HepG2 (cell line): ENCODE data around the gene ATAD3C. TPM values are rescaled to one million over a fixed set of nuclear protein-coding genes. Genes with fewer than 3 reads are reported as not detected.

Source experiments
- ZFP1 ChIP-seq: IDR thresholded peaks from 2 replicates; pipeline ENCODE4 v1.6.1; 2016
- ZFY ChIP-seq: sonication (generic); formaldehyde crosslinking; IDR thresholded peaks from 2 replicates; pipeline ENCODE4 v1.4.0; 2020; ENCODE audit warnings: missing genetic modification reagents
- ZNF556 ChIP-seq: sonication (generic); formaldehyde crosslinking; IDR thresholded peaks from 2 replicates; pipeline ENCODE4 v1.4.0; 2020; ENCODE audit warnings: mild to moderate bottlenecking, missing genetic modification reagents, borderline replicate concordance
- ZNF75D ChIP-seq: sonication (generic); formaldehyde crosslinking; IDR thresholded peaks from 2 replicates; pipeline ENCODE4 v1.8.1; 2023; ENCODE audit warnings: missing genetic modification reagents, mild to moderate bottlenecking, borderline replicate concordance
- polyA plus RNA-seq, 8 experiments: library from polyadenylated mRNA; depleted of rRNA in 3 of 8; stranded (reverse) in 7 of 8; unstranded in 1 of 8; fragments of >200 nt; fragmentation: Illumina TruSeq in 4 of 8; extraction: Trizol in 4 of 8; gene quantifications; 2 replicates each; pipeline versions ENCODE4 v1.2.1 to v1.2.3, GENCODE V29; 2011 to 2016; ENCODE audit warnings: low read depth in 4 of 8, missing spikeins in 1 of 8, mixed read lengths in 1 of 8; ENCODE audit not compliant: insufficient read depth in 1 of 8
- total RNA-seq, 5 experiments: library from RNA; depleted of rRNA; stranded (reverse); fragments of >200 nt; fragmentation: Illumina TruSeq; extraction: Trizol; gene quantifications; 2 replicates each; pipeline ENCODE4 v1.2.3, GENCODE V29; 2016; ENCODE audit warnings: low read depth in 1 of 5
- TF ChIP-seq, protein P1 (sequence below): sonication (generic); formaldehyde crosslinking; IDR thresholded peaks from 2 replicates; pipeline ENCODE4 v1.5.1; 2020; ENCODE audit warnings: mild to moderate bottlenecking, missing genetic modification reagents, moderate library complexity
- TF ChIP-seq, protein P2 (sequence below), 2 experiments: sonication (generic) in 1 of 2; formaldehyde crosslinking in 1 of 2; IDR thresholded peaks; 2 replicates each; pipeline versions ENCODE4 v1.6.1 to v1.9.0; 2014 to 2022; ENCODE audit warnings: antibody characterized with exemption in 1 of 2, borderline replicate concordance in 1 of 2, inconsistent platforms in 1 of 2, low read depth in 1 of 2, missing genetic modification reagents in 1 of 2

ATAD3C gene
- total and polyA plus RNA-seq, 2 of the 13 experiments (the other 11 are each of a cell fraction or from before 2014, with no cell fraction given): 2.4 to 3.2 TPM

- TF ChIP-seq, protein P1, sequence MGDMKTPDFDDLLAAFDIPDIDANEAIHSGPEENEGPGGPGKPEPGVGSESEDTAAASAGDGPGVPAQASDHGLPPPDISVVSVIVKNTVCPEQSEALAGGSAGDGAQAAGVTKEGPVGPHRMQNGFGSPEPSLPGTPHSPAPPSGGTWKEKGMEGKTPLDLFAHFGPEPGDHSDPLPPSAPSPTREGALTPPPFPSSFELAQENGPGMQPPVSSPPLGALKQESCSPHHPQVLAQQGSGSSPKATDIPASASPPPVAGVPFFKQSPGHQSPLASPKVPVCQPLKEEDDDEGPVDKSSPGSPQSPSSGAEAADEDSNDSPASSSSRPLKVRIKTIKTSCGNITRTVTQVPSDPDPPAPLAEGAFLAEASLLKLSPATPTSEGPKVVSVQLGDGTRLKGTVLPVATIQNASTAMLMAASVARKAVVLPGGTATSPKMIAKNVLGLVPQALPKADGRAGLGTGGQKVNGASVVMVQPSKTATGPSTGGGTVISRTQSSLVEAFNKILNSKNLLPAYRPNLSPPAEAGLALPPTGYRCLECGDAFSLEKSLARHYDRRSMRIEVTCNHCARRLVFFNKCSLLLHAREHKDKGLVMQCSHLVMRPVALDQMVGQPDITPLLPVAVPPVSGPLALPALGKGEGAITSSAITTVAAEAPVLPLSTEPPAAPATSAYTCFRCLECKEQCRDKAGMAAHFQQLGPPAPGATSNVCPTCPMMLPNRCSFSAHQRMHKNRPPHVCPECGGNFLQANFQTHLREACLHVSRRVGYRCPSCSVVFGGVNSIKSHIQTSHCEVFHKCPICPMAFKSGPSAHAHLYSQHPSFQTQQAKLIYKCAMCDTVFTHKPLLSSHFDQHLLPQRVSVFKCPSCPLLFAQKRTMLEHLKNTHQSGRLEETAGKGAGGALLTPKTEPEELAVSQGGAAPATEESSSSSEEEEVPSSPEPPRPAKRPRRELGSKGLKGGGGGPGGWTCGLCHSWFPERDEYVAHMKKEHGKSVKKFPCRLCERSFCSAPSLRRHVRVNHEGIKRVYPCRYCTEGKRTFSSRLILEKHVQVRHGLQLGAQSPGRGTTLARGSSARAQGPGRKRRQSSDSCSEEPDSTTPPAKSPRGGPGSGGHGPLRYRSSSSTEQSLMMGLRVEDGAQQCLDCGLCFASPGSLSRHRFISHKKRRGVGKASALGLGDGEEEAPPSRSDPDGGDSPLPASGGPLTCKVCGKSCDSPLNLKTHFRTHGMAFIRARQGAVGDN (CRISPR knock-in tag): peak; percentile 43; the same call in 1 of the 2 replicates
- TF ChIP-seq, protein P2, sequence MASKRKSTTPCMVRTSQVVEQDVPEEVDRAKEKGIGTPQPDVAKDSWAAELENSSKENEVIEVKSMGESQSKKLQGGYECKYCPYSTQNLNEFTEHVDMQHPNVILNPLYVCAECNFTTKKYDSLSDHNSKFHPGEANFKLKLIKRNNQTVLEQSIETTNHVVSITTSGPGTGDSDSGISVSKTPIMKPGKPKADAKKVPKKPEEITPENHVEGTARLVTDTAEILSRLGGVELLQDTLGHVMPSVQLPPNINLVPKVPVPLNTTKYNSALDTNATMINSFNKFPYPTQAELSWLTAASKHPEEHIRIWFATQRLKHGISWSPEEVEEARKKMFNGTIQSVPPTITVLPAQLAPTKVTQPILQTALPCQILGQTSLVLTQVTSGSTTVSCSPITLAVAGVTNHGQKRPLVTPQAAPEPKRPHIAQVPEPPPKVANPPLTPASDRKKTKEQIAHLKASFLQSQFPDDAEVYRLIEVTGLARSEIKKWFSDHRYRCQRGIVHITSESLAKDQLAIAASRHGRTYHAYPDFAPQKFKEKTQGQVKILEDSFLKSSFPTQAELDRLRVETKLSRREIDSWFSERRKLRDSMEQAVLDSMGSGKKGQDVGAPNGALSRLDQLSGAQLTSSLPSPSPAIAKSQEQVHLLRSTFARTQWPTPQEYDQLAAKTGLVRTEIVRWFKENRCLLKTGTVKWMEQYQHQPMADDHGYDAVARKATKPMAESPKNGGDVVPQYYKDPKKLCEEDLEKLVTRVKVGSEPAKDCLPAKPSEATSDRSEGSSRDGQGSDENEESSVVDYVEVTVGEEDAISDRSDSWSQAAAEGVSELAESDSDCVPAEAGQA (IDR thresholded peaks at IDR 0.05; ENCODE audit: low read depth): no peak
- TF ChIP-seq, protein P2 (CRISPR knock-in tag; IDR thresholded peaks at IDR 0.05; ENCODE audit: borderline replicate concordance): no peak
- no peak for TF ChIP-seq ZFP1 (CRISPR knock-in tag)
- TF ChIP-seq ZNF556 (CRISPR knock-in tag): no peak
- TF ChIP-seq ZFY: peak; percentile 50; the same call in 1 of the 2 replicates
- no peak for TF ChIP-seq ZNF75D (CRISPR knock-in tag)
These were observed 29.5 kb upstream of the ATAD3C start (continued) for GRCh38 chr1:1419813-1420653.
